Mesenchymal stem cell (in vitro differentiated cells and primary cell): ENCODE measurements around the gene USP17L5.
"Not testable (repeated sequence)": the region's sequence is repeated elsewhere in the genome, so short reads cannot be mapped to it uniquely, and the experiment has no call there.

Experiments used
- DNase-seq: peaks from one replicate; pipeline ENCODE4 v3.0.0-alpha.2; 2013
- H2AFZ ChIP-seq: one replicate; pipeline ENCODE4 v1.6.1; 2013; ENCODE audit warnings: low read depth, mild to moderate bottlenecking, control low read depth, inconsistent platforms, low read length, moderate library complexity
- H2AK5ac ChIP-seq: 2 replicates; pipeline ENCODE4 v1.6.1; 2013; ENCODE audit warnings: low read length, moderate library complexity, mild to moderate bottlenecking, inconsistent platforms; ENCODE audit not compliant: severe bottlenecking
- H2BK120ac ChIP-seq: one replicate; pipeline ENCODE4 v1.6.1; 2013; ENCODE audit warnings: low read depth, mild to moderate bottlenecking, inconsistent platforms, low read length, moderate library complexity
- H2BK12ac ChIP-seq, 2 experiments: one replicate each; pipeline ENCODE4 v1.6.1; 2013; ENCODE audit warnings: inconsistent platforms in 2 of 2, low read length in 2 of 2, mild to moderate bottlenecking in 2 of 2, moderate library complexity in 2 of 2, control low read depth in 1 of 2
- H2BK15ac ChIP-seq: one replicate; pipeline ENCODE4 v1.6.1; 2013; ENCODE audit warnings: mild to moderate bottlenecking, low read depth, inconsistent platforms; ENCODE audit not compliant: poor library complexity, severe bottlenecking
- H2BK5ac ChIP-seq: 2 replicates; pipeline ENCODE4 v1.6.1; 2013; ENCODE audit warnings: low read depth, mild to moderate bottlenecking, low read length, control low read depth, inconsistent platforms; ENCODE audit not compliant: poor library complexity, severe bottlenecking
- H3K14ac ChIP-seq, 2 experiments: one replicate each; pipeline ENCODE4 v1.6.1; 2013; ENCODE audit warnings: inconsistent platforms in 2 of 2, low read length in 2 of 2, control low read depth in 1 of 2, mild to moderate bottlenecking in 1 of 2, moderate library complexity in 1 of 2
- H3K18ac ChIP-seq, 2 experiments: one replicate each; pipeline ENCODE4 v1.6.1; 2013; ENCODE audit warnings: inconsistent platforms in 2 of 2, low read length in 2 of 2, control low read depth in 1 of 2, low read depth in 1 of 2, mild to moderate bottlenecking in 1 of 2
- H3K23ac ChIP-seq, 2 experiments: one replicate each; pipeline ENCODE4 v1.6.1; 2013; ENCODE audit warnings: inconsistent platforms in 2 of 2, low read length in 2 of 2, mild to moderate bottlenecking in 2 of 2, moderate library complexity in 2 of 2, control low read depth in 1 of 2
- H3K27ac ChIP-seq: 2 replicates; pipeline ENCODE4 v1.5.1; 2013; ENCODE audit warnings: mild to moderate bottlenecking, moderate library complexity, low read length, control low read depth, inconsistent platforms; ENCODE audit not compliant: poor library complexity, severe bottlenecking
- H3K27me3 ChIP-seq, 2 experiments: 2 replicates each; pipeline versions ENCODE4 v1.6.1 to v1.7.0; 2013; ENCODE audit warnings: low read length in 2 of 2, mild to moderate bottlenecking in 2 of 2, moderate library complexity in 2 of 2, control low read depth in 1 of 2, inconsistent platforms in 1 of 2; ENCODE audit not compliant: control insufficient read depth in 1 of 2, insufficient read depth in 1 of 2
- H3K36me3 ChIP-seq, 2 experiments: 2 replicates each; pipeline versions ENCODE4 v1.6.1 to v1.7.0; 2013; ENCODE audit warnings: low read length in 2 of 2, control low read depth in 1 of 2, inconsistent platforms in 1 of 2, low read depth in 1 of 2, mild to moderate bottlenecking in 1 of 2; ENCODE audit not compliant: insufficient read depth in 2 of 2, control insufficient read depth in 1 of 2
- H3K4ac ChIP-seq, 2 experiments: one replicate each; pipeline ENCODE4 v1.6.1; 2013; ENCODE audit warnings: inconsistent platforms in 2 of 2, low read length in 2 of 2, mild to moderate bottlenecking in 2 of 2, moderate library complexity in 2 of 2, control low read depth in 1 of 2, low read depth in 1 of 2
- H3K4me1 ChIP-seq: 2 replicates; pipeline ENCODE4 v1.6.1; 2013; ENCODE audit warnings: low read depth, low read length, control low read depth; ENCODE audit not compliant: control insufficient read depth, insufficient read depth
- H3K4me2 ChIP-seq: 2 replicates; pipeline ENCODE4 v1.6.1; 2013; ENCODE audit warnings: low read length, mild to moderate bottlenecking, inconsistent platforms; ENCODE audit not compliant: poor library complexity, severe bottlenecking
- H3K4me3 ChIP-seq, 2 experiments: 2 replicates each; pipeline versions ENCODE4 v1.5.1 to v1.7.0; 2013; ENCODE audit warnings: low read length in 2 of 2, mild to moderate bottlenecking in 2 of 2, control low read depth in 1 of 2, low read depth in 1 of 2; ENCODE audit not compliant: insufficient read depth in 1 of 2
- H3K79me1 ChIP-seq: replicated peaks from 2 replicates; pipeline ENCODE4 v1.6.1; 2013; ENCODE audit warnings: mild to moderate bottlenecking, control low read depth, low read length, inconsistent platforms; ENCODE audit not compliant: poor library complexity, severe bottlenecking
- H3K9ac ChIP-seq: 2 replicates; pipeline ENCODE4 v1.7.0; 2013; ENCODE audit warnings: mild to moderate bottlenecking, low read length, moderate library complexity
- H3K9me3 ChIP-seq: 2 replicates; pipeline ENCODE4 v1.7.0; 2013; ENCODE audit warnings: mild to moderate bottlenecking, low read length; ENCODE audit not compliant: control insufficient read depth
- H4K8ac ChIP-seq: one replicate; pipeline ENCODE4 v1.6.1; 2013; ENCODE audit warnings: inconsistent platforms, mild to moderate bottlenecking, low read length, moderate library complexity
- H4K91ac ChIP-seq: one replicate; pipeline ENCODE4 v1.6.1; 2013; ENCODE audit warnings: mild to moderate bottlenecking, low read length, inconsistent platforms
- WGBS: methylation state at CpG from one replicate; pipeline ENCODE4 v1.1.7; 2013; ENCODE audit warnings: mixed read lengths; 5-methylcytosine and 5-hydroxymethylcytosine counted together

Gene USP17L5

DNA sequence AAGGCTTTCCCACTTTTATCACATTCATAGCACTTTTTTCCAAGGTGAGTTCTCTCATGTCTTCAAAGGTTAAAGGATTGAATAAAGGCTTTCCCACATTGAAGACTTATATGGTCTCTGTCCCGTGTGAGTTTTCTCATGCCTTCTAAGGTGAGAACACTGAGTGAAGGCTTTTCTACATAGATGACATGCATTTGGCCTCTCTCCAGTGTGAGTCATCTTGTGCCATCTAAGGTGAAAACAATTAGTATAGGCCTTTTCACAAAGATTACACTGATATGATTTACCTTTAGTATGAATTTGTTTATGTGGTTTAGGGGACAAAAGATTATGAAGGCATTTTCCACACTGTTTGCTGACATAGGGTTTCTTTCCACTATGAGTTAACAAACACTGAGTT lies 44.9 kb downstream of the USP17L5 start:
- no peak overlapping the region for H2AK5ac ChIP-seq
- no peak overlapping the region for H3K9ac ChIP-seq
- DNase-seq, result no peak
- H3K27ac ChIP-seq, result no peak overlapping the region
- no peak overlapping the region for H3K4me2 ChIP-seq
- no peaks in the 10 kb centered on the region for H3K4me1 ChIP-seq
- no peak overlapping the region for H2AFZ ChIP-seq
- H3K23ac ChIP-seq, result no peak overlapping the region
- H2BK12ac ChIP-seq, result no peak overlapping the region
- no peaks in the 10 kb centered on the region for H3K9me3 ChIP-seq
- no peak overlapping the region for H2BK15ac ChIP-seq
- no peak overlapping the region for H3K14ac ChIP-seq
- H2BK5ac ChIP-seq, result no peak overlapping the region
- no peaks in the 10 kb centered on the region for H3K79me1 ChIP-seq
- H3K4ac ChIP-seq, result no peak overlapping the region
- no peaks in the 10 kb centered on the region for H3K27me3 ChIP-seq
- no peak overlapping the region for H3K18ac ChIP-seq
- no peak overlapping the region for H4K91ac ChIP-seq
- 80% methylated on average over 1 of the region's 1 CpG for WGBS
- no peak overlapping the region for H4K8ac ChIP-seq
- H2BK120ac ChIP-seq, result no peak overlapping the region
- H3K36me3 ChIP-seq, result no peaks in the 10 kb centered on the region
- no peak overlapping the region for H3K4me3 ChIP-seq

DNA sequence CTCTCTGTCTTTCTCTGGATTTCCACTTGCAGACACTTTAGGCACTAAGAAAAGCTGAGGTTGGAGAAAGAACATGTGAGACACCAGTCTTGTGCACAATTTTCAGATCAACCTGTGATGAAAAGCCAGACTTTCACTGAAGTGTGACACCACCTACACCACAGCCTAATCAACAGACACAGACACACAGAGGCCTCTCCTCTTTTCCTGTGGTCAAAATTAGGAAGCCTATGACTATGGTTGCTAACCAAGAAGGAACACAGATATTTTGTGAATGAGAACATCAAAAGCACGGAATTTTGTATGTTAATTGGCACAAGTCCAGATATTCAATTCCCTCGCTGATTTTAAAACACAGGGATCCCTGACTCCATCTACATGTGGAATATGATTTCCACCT lies 49.8 kb downstream of the USP17L5 start:
- not testable (repeated sequence) for H3K9ac ChIP-seq, H3K79me1 ChIP-seq, H3K9me3 ChIP-seq, DNase-seq, H3K27me3 ChIP-seq, H3K27ac ChIP-seq, H3K23ac ChIP-seq, H3K4me2 ChIP-seq, H3K36me3 ChIP-seq, H2AK5ac ChIP-seq, H3K14ac ChIP-seq, H3K4me3 ChIP-seq, H2BK12ac ChIP-seq, H4K8ac ChIP-seq, H3K18ac ChIP-seq, H3K4me1 ChIP-seq, H2BK15ac ChIP-seq, H3K4ac ChIP-seq, H2AFZ ChIP-seq, H4K91ac ChIP-seq, H2BK120ac ChIP-seq, H2BK5ac ChIP-seq
- WGBS, result 81% methylated on average over 2 of the region's 2 CpGs
